Stimulated activated CD8-positive, alpha-beta memory T cell treated with anti-CD3 and anti-CD28 coated beads, Interleukin-4, amount 100 ng/mL, for 1 hour (primary cell): ENCODE measurements around the gene FLVCR2.
"Not testable (repeated sequence)": the region's sequence is repeated elsewhere in the genome, so short reads cannot be mapped to it uniquely, and the experiment has no call there.

Experiments
- DNase-seq, 2 donors: peaks; one replicate each; pipeline ENCODE4 v3.0.0-alpha.2; 2020; ENCODE audit warnings: low read depth in 2 of 2, low spot score in 1 of 2

The FLVCR2 gene

GRCh38 chr14:75660630-75661498, 82.4 kb downstream of the FLVCR2 start, which contains the start of the genes ERG28 and TTLL5:
Gene ERG28, minus strand, starts transcription at chr14:75660876. Its CDS starts 3,374 bp downstream, at chr14:75657502.
Gene TTLL5, plus strand, starts transcription at chr14:75661246. Its CDS starts 1,904 bp downstream, at chr14:75663150.
- DNase-seq = peak; percentile 85 to 92

- no peak for DNase-seq
These were observed 83.0 kb downstream of the FLVCR2 start for GRCh38 chr14:75661499-75661814.

GRCh38 chr14:75662966-75663365, 84.5 kb downstream of the FLVCR2 start:
- DNase-seq = no peak

- no peak for DNase-seq
These were observed 88.8 kb downstream of the FLVCR2 start for GRCh38 chr14:75667099-75667765.

- DNase-seq = no peak
These were observed 94.3 kb downstream of the FLVCR2 start for GRCh38 chr14:75672605-75673192.

- no peak for DNase-seq
These were observed 95.1 kb downstream of the FLVCR2 start for GRCh38 chr14:75673345-75674035.

- DNase-seq = no peak
These were observed 97.0 kb downstream of the FLVCR2 start for GRCh38 chr14:75675265-75675960.

GRCh38 chr14:75685910-75686309, 107.5 kb downstream of the FLVCR2 start:
- DNase-seq = no peak

- no peak for DNase-seq
These were observed 110.6 kb downstream of the FLVCR2 start for GRCh38 chr14:75689012-75689411.

- no peak for DNase-seq
These were observed 111.6 kb downstream of the FLVCR2 start for GRCh38 chr14:75690010-75690409.

- DNase-seq = not testable (repeated sequence)
These were observed 116.6 kb downstream of the FLVCR2 start for GRCh38 chr14:75695025-75695424.

- DNase-seq = no peak
These were observed 119.0 kb downstream of the FLVCR2 start for GRCh38 chr14:75697386-75697785.
